Measurements from ENCODE around the gene PHF21A.

Gene PHF21A

GRCh38 chr11:45937916-45938315 lies 183.3 kb downstream of the PHF21A start:
- DNase-seq (ENCODE audit: low read depth), result no peak
- no peak for TF ChIP-seq MAX (IDR thresholded peaks at IDR 0.05; ENCODE audit: low read depth, low read length)
- TF ChIP-seq POLR2A (IDR thresholded peaks at IDR 0.05; ENCODE audit: extremely low read depth, insufficient read length), result no peak
- no peak for TF ChIP-seq CTCF (IDR thresholded peaks at IDR 0.05; ENCODE audit: low read depth, low read length)
- no peak for TF ChIP-seq MYC (IDR thresholded peaks at IDR 0.05; ENCODE audit: low read depth, low read length)

GRCh38 chr11:45936511-45937054 lies 184.7 kb downstream of the PHF21A start:
- TF ChIP-seq MAX (IDR thresholded peaks at IDR 0.05; ENCODE audit: low read depth, low read length), result no peak
- TF ChIP-seq MYC (IDR thresholded peaks at IDR 0.05; ENCODE audit: low read depth, low read length), result no peak
- TF ChIP-seq CTCF (IDR thresholded peaks at IDR 0.05; ENCODE audit: low read depth, low read length), result no peak
- no peak for TF ChIP-seq POLR2A (IDR thresholded peaks at IDR 0.05; ENCODE audit: extremely low read depth, insufficient read length)
- DNase-seq (ENCODE audit: low read depth), result no peak
- no peak overlapping the region for H3K4me3 ChIP-seq (ENCODE audit: low read depth, low read length)

More at GRCh38 chr11:45937916-45938315, 183.3 kb downstream of the PHF21A start:
- H3K4me3 ChIP-seq (ENCODE audit: low read depth, low read length), result no peak overlapping the region

GRCh38 chr11:45935349-45936064 lies 185.7 kb downstream of the PHF21A start:
- DNase-seq (ENCODE audit: low read depth), result no peak
- no peak overlapping the region for H3K4me3 ChIP-seq (ENCODE audit: low read depth, low read length)
- no peak for TF ChIP-seq MAX (IDR thresholded peaks at IDR 0.05; ENCODE audit: low read depth, low read length)
- TF ChIP-seq MYC (IDR thresholded peaks at IDR 0.05; ENCODE audit: low read depth, low read length), result no peak
- TF ChIP-seq POLR2A (IDR thresholded peaks at IDR 0.05; ENCODE audit: extremely low read depth, insufficient read length), result no peak
- TF ChIP-seq CTCF (IDR thresholded peaks at IDR 0.05; ENCODE audit: low read depth, low read length), result no peak

- TF ChIP-seq MYC (IDR thresholded peaks at IDR 0.05; ENCODE audit: low read depth, low read length) (no peak), POLR2A (IDR thresholded peaks at IDR 0.05; ENCODE audit: extremely low read depth, insufficient read length) (no peak), MAX (IDR thresholded peaks at IDR 0.05; ENCODE audit: low read depth, low read length) (no peak), CTCF (IDR thresholded peaks at IDR 0.05; ENCODE audit: low read depth, low read length) (no peak)
- H3K4me3 ChIP-seq (ENCODE audit: low read depth, low read length), result no peak overlapping the region
- DNase-seq (ENCODE audit: low read depth), result no peak
These were observed 186.5 kb downstream of the PHF21A start for GRCh38 chr11:45934580-45935318.

GRCh38 chr11:45933846-45934579 lies 187.2 kb downstream of the PHF21A start:
- TF ChIP-seq MYC (IDR thresholded peaks at IDR 0.05; ENCODE audit: low read depth, low read length) (no peak), MAX (IDR thresholded peaks at IDR 0.05; ENCODE audit: low read depth, low read length) (no peak), POLR2A (IDR thresholded peaks at IDR 0.05; ENCODE audit: extremely low read depth, insufficient read length) (no peak), CTCF (IDR thresholded peaks at IDR 0.05; ENCODE audit: low read depth, low read length) (no peak)
- H3K4me3 ChIP-seq (ENCODE audit: low read depth, low read length), result no peak overlapping the region
- DNase-seq (ENCODE audit: low read depth), result no peak

Measured in NB4 (cell line).